RCC 7860 (cell line): ENCODE results near the gene TFIP11.

Experiments used
- DNase-seq: peaks from one replicate; pipeline ENCODE4 v3.0.0-alpha.2; 2015; ENCODE audit warnings: low spot score
- FAIRE-seq: peaks from 2 replicates; lab custom pipeline; 2012; peaks lifted over from hg19 to GRCh38; lab: Jason Lieb, UNC

Gene TFIP11

DNA sequence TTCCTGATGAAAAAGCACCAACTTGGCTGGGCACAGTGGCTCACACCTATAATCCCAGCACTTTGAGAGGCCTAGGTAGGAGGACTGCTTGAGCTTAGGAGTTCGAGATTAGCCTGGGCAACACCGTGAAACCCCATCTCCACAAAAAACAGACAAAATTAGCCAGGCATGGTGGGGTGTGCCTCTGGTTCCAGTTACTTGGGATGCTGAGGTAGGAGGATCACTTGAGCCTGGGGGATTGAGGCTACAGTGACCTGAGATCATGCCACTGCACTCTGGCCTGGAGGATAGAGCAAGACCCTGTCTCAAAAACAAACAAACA, 31.7 kb downstream of the TFIP11 start:
- FAIRE-seq (no peak), DNase-seq (no peak)

DNA sequence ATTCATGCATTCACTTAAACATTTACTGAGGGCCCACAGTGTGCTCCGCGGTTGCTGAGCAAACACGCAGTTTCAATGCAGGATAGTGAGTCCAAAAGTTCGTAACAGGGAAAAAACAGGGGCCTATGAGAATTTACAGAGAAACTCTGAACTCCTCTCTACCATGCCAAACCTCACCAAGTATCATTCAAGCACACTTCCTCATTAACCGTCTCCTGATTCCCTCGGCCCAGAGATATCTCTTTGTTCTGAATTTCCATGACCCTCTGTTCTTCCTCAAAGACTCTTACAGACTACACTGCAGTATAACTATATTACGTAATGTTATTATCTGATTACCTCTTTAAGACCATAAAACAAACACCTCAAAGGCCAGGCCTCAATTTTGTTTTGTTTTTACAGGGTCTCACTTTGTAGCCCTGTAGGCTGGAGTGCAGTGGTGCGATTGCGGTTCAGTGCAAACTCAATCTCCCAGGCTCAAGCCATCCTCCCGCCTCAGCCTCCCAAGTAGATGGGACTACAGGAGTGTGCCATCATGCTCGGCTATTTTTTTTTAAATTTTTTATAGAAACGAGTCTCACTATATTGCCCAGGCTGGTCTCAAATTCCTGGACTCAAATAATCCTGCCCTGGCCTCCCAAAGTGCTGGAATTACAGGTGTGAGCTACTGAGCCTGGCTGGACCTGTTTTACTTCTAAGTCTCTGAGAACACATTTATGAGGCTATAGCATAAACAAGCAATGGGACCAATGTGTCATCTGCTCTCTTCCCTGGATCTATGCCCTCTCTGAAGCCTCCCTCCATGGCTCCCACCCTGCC, 32.3 kb downstream of the TFIP11 start:
- DNase-seq (no peak), FAIRE-seq (no peak)

DNA sequence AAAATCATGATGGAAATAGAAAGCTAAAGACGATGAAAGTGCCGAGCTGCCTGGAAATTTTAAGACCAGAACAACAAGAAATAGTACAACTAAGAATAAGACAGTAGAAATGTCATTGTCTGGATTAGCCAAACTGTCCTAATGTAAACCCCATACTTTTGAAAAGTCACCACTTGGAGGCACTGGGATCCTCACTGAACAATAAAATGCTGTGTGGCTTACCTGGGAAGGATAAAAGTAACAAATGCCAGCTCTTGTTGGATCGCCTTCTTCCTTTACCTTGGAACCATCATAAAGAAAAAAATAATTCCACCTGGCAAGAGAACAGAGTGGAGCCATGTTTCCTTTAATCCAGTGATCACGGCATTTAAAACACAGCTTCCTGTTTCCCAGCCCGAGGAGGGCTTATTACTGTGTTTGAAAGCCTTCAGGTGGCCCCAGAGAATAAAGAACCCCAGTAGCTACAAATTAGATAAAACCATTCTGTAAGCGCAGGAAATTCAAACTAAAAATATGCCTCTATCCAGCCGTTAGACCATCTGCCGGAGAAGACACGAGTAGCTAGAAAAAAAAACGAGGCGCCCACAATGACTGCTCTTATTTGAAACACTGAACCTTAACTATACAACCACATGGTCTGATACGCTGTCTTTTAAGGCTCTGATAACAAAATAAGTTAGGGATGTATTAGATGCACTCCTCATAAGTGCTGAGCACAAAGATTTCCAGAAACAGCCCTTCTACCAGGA, 33.1 kb downstream of the TFIP11 start:
- DNase-seq (no peak), FAIRE-seq (no peak)

DNA sequence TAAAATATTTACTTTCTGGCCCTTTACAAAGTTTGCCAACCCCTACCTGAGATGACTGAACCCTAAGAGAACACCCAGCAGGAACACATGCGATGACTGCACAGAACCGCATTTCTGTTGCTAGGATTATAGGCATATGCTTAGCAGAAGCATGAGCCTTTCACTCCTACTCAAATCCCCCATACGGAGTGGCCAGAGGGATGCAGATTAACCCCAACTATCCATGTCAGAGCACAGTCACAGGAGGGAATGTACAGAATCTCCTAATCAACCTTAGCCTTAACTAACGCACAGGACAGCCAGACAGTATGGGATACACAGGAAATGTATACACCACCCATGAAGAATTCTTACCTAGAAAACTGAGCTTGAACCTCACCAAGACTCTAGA, 34.9 kb downstream of the TFIP11 start:
- DNase-seq, result peak; percentile 73
- no peak for FAIRE-seq

DNA sequence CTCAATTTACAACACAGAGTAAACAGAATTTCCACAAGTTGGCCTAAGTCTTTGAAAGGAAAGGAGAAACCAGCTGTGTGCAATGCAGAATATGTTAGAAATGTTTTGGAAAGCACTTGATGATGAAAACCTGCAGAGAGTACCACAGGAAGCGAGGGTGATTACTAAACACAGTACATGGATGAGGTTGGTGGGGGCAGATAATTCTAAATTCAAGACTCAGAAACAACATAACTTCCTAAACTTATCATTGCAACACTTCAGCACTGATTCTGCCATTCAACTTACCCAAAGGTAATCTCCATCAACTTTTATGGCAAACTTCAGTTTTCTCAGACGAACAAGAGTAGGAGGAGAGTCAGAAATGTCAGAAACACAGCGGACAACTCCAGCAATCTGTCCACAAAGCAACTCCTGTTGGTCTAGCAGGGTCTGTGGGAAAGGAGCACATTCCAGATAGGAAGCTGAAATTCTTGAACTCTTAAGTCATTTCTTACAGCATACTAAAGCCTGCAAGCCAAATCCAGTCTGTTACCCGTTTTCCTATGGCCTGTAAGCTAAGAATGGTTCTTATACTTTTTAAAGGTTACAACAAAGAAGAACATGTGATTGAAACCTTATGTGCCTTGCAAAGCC, 35.5 kb downstream of the TFIP11 start:
- FAIRE-seq (peak; percentile 88), DNase-seq (peak; percentile 86)

DNA sequence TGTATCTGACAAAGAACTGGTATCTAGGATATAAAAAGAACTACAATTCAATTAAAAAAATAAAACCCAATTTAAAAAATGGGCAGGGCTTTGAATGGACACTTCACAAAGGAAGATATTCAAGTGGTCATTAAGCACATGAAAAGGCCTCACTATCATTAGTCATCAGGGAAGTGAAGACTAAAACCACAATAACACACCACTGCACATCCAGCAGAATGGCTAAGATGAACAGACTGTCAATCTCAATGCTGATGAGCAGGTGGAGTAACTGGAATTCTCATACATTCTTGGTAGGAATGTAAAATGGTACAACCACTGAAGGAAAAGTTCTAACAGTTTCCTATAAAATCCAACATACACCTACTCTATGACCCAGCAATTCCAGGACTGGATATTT, 37.6 kb downstream of the TFIP11 start:
- FAIRE-seq, result peak; percentile 95

DNA sequence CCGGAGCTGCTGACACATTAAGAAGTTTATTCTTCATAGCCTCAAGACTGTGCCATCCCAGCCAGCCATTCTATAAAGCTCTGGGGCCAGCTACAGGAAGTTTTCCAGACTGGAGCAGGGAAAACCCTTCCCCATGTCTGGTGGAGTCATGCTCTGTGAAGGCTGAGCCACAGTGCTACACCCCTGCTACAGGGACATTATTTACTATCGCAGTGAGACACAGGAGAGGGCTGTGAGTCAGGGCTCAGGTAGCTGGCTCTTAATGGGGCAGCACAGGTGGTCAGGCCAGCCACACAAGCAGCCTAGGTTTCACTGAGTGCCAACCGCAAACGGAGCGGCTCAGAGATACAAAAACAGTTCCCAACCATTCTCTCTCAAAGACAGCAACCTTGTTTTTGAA, 40.8 kb downstream of the TFIP11 start:
- FAIRE-seq, result peak; percentile 98

More for the DNA sequence above, 37.6 kb downstream of the TFIP11 start:
- DNase-seq, result peak; percentile 72

DNA sequence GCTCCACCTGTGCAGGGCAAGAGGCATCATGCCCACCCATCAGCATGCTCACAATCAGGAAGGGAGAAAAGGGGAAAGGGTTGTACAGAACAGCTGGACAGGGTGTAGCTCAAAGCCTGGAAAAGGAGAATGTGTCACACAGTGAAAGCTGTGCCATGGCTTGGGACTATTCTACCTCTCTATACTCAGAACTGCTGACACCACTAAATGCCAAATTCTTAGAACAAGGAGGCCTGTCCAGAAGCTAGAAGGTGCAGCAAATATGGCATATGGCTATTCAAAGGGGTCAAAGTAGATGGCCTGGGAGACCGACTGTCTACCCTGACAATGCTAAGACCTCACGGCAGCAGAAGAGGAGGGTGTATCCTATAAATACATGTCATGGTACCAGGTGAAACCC, 41.5 kb downstream of the TFIP11 start:
- FAIRE-seq, result no peak
- no peak for DNase-seq

More for the DNA sequence above, 40.8 kb downstream of the TFIP11 start:
- peak; percentile 96 for DNase-seq

DNA sequence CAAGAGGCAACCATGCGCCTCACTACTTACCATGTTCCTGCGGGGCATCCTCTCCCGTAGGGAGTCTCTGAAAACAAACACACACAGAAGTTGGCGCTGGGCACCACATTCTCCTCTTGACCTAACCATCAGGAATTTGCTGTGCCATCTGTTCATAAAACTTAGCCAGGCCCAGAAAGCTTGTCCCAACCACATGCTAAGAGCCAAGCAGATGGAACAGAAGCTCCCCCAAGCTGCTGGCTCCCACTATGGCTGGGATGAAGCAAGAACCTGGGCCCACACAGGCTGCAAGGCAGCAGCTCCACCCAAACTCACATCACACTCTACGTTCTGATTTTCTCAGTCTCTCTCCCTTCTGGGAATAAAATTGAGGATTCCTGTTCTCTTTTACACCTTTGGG, 46.1 kb downstream of the TFIP11 start:
- DNase-seq, result no peak
- FAIRE-seq, result no peak

DNA sequence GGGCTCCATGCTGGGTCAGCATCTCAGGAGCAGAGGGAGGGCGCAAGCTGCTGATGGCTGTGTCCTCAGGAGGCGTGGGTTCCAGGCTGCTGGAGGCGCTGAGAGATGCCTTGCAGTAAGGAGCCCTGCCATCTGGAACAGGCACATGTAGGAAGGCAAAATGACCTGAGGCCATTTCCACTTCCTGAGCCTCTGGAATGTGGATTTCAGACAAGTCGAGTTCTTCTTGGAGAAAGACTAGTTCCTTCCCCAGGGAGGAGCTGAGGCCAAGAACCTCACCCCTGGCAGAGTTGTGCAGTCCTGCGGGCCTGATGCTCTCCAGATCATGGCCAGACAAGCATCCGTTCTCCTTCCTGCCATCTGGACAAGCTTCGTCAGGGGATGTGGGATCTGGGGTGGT, 48.0 kb downstream of the TFIP11 start:
- no peak for DNase-seq
- FAIRE-seq, result no peak

DNA sequence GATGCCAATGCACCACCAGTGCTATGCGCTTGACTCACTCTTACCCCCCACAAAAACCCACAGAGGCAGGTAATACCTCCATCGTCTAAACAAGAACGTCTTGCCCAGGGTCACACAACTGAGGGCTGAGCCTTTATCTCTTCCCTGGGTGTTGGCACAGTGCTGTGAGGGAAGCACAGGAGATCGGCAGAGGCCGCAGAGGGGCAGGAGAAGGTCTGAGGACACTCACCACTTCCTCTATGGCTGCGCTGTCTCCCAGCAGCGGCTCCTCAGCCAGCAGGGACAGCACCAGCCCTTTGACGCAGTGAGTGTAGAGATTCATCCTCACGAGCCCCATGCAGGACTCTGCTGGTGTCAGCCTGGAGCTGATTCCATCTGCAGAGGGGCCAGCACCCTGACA, 48.6 kb downstream of the TFIP11 start:
- FAIRE-seq, result no peak
- no peak for DNase-seq

DNA sequence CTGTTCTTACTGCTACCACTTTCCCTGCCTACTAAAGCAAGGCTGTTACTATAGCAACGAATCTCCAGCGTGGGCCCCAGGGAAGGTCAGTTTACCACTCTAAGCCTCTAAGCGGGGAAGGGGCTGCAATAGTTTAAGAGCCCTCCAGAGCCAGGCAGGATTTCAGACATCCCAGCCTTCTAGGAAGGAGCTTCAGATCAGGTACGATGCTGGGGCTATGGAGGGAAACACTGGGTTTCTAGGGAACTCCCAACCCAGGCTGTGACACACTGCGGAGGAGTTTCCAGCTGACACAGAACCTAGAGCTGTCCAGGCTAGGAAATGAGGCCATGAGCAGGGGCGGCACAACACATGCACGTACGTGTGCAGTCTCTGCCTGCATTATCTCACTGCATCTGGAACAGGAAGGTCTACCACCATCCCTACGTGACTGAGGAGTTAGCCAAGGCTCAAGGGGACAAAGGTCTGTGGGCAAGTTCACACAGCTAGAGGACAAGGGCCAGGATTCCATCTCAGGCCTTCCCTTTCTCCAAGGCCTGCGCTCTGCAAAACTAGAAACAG, 49.1 kb downstream of the TFIP11 start:
- DNase-seq (no peak), FAIRE-seq (no peak)

DNA sequence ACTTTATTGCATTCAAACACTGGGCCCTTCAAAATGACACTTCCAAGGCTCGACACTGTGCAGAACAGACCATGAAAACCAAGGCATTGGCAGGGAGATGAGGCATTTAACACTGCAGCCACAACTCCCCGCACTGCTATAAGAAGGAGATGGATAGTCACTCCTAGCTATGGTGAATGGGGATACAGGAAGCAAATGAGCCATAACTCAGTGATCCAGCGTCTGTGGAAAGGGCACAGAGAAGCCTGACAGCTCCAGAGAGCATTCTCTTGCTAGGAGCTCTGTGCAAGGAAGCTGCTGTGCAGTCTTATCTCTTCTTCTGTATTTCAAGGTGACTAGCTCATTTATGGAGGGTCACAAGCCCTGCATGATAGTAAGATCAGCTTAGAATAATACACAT, 49.6 kb downstream of the TFIP11 start:
- no peak for DNase-seq
- FAIRE-seq, result no peak

DNA sequence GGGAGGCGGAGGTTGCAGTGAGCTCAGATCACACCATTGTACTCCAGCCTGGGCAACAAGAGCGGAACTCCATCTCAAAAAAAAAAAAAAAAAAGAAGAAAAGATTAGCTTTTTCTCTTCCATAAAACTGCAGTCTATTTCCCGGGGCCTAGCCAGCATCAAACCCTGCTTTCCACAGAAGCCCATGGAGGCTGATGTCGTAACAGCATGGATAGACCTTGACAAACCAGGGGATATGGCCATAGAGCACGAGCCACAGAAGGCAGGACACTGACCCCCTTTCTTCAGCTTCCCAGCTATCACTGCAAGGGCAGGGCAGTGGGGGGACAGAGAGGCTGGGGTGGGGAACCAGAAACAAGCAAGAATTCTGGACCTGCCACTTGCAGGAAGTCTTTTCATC, 50.2 kb downstream of the TFIP11 start:
- FAIRE-seq (no peak), DNase-seq (no peak)

DNA sequence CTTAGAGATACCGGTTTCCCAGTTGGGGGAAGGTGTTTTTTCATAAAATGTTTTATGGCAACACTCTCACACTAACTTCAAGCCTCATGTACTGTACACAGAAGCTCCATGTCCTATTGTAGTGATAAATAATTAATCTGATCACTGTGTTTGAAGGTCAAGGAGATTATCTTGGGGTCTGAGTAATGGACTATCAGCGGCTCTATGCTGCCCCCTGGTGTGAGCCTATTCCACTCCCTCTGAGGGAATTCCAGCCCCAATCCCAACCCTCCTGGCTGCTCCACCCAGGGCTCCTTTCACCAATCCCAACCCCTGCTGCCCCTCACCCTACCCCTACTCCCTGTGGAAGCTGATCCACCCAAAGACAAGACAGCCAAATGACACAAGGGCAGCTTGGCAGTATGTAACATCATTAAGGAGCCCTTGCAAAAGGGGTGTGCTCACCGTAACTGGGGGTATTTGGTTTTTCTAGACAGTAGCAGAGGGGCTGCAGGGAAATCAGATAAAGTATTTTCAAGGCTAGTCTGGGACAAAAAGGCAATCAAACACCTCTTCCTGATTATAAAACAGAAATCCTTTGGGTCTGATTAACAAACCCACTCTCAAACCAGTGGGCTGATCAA, 51.0 kb downstream of the TFIP11 start:
- FAIRE-seq (peak; percentile 18), DNase-seq (peak; percentile 25)

DNA sequence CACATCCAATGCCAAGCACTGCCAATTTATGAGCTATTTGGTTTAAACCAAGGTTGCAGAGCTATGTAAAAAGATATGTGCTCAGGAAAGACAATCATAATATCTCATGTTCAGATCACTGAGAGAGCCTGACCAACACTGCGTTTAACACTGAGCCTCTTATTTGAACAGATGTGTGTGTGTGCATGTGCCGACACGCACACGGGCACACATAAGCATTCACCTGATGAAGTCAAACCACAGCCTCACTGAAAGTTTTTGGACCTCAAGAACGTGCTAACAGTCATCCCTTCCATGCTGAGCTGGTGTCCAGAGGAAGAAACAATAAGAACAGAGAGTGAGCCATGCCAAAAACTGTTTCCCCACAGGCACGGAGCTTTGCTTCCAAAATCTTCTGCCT, 52.1 kb downstream of the TFIP11 start:
- DNase-seq (no peak), FAIRE-seq (no peak)

DNA sequence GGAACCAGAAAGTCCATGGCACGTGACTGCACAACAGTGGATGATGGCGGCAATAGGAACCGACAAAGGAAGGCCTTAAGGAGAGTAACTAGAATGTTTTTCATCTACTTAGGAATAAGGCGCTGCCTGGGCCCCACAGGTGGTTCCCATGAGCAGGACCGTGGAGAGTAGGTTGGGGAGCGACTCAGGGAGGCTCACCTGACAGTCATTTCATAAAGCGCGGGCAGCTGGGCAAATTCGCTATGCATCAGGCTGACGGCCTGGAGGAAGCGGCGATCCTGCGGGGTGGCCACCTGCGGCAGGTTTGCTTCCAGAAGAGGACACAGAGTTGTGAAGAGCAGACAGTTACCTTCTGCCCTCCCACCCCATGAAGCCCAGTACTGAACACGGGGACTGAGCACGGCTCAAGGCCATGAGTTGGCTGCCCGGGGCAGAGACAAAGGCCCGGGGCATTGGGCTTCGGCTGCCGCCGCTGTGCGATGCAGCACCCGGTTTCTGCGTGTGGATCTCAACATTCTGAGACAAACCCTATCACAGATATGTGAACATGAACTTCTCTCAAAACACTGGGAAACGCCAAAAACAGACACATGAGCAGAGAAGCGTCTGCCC, 54.5 kb downstream of the TFIP11 start:
- FAIRE-seq (no peak), DNase-seq (no peak)

DNA sequence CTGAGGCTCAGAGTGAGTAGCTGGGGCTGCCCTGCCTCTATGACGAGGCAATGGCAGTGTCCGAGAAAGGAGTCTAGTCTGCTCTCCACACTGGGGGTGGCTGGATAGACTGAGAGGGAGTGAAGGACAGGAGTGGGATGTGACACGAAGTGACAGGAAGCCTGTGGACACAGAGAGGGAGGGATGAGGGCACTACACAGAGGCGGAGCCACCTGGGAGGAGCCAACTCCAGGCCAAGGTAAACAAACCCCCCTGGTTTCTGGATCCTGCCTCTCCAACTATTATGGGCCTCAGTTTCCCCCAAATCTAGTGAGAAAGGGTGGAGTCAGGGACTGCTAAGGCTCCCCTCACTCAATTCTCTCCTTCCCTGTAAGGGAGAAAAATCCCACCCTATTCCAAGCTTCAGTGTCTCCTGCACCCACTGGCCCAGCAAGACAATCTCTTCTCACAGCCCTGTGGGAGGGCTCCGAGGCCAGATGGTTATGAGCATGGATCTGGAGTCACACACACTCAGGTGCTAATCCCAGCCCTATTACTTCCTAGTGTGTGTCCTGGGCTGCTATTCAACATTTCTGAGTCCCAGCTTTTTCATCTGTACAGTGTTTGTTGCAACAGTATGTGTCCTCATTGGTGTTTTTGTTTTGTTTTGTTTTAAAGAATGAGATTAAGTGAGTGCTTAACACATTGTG, 58.3 kb downstream of the TFIP11 start:
- DNase-seq (no peak), FAIRE-seq (no peak)

DNA sequence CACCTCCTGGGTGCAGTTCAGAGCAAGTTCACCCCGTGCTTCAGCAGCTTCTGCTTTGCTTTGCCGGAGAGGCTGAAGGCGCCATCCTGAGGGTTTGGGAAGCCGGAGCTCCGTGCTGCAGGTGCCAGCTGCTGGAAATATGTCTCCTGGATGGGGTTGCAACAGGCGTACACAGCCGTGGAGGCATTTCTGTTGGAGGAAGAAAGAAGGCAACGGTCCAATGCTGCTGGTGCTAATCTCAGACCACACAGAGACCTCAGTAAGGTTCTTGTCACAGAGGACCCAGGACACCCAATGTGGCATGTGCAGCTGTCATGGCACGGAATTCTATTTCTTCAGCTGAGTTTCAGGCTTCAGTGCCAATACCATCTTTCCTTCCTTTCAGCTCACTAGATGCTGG, 59.1 kb downstream of the TFIP11 start:
- DNase-seq (no peak), FAIRE-seq (no peak)
